ENCODE data around the gene ETV3. TPM values are rescaled to one million over a fixed set of nuclear protein-coding genes. Genes with fewer than 3 reads are reported as not detected.
"Not testable (repeated sequence)": the region's sequence is repeated elsewhere in the genome, so short reads cannot be mapped to it uniquely, and the experiment has no call there.

ETV3 gene
- total RNA-seq, 6 donors from 2014 or later = 14.7 to 34.8 (median 27.6) TPM

DNA sequence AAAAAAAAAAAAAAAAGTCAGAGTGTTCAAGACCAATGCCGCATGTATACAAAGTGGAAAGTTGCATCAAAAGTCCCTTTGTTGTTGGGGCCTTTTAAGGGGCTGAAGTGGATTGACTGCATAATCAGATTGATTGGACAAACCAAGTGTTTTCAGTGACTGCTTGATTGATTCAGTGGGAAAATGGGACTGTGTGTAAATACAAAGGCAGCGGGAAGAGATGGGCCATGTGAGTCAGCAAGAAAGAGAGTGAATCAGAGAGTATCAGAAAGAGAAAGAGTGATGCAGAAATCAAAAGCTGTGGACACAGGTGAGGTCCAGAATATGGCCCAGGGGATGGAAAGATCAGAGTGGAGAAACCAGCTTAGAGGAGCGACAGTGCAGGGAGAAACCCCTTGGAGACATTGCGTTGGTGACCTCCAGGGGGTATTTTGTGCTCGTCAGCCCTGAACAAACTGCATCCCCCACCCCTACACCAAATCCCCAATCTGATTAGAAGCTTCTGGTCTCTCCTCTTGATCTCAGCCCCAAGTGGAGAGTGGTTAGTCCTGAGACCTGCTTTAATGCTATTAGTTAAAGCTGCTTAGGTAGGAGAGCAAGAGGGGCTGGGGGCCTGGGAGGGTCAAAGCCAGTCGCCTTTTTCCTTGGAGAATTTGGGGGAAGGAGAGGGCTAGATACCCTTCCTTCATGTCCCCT, 33.4 kb downstream of the ETV3 start:
- peaks cover 0 to 3% (median 0%) of the 10 kb centered on the region in 4 donors for H3K4me1 ChIP-seq
- H3K27me3 ChIP-seq = peaks cover 0 to 7% (median 0%) of the 10 kb centered on the region in 4 donors
- H3K9me3 ChIP-seq = no peaks in the 10 kb centered on the region
- no peak for ATAC-seq (ENCODE audit: low FRiP score in 2 of 2)
- H3K36me3 ChIP-seq = no peaks in the 10 kb centered on the region
- no peak overlapping the region for H3K4me3 ChIP-seq
- DNase-seq = no peak
- WGBS, 2 donors = 83 to 86% methylated on average over 6 of the region's 6 CpGs
- TF ChIP-seq POLR2AphosphoS5 (IDR thresholded peaks at IDR 0.05) (no peak), POLR2A (IDR thresholded peaks at IDR 0.05) (no peak), EP300 (IDR thresholded peaks at IDR 0.05) (no peak)
- TF ChIP-seq, protein P1, sequence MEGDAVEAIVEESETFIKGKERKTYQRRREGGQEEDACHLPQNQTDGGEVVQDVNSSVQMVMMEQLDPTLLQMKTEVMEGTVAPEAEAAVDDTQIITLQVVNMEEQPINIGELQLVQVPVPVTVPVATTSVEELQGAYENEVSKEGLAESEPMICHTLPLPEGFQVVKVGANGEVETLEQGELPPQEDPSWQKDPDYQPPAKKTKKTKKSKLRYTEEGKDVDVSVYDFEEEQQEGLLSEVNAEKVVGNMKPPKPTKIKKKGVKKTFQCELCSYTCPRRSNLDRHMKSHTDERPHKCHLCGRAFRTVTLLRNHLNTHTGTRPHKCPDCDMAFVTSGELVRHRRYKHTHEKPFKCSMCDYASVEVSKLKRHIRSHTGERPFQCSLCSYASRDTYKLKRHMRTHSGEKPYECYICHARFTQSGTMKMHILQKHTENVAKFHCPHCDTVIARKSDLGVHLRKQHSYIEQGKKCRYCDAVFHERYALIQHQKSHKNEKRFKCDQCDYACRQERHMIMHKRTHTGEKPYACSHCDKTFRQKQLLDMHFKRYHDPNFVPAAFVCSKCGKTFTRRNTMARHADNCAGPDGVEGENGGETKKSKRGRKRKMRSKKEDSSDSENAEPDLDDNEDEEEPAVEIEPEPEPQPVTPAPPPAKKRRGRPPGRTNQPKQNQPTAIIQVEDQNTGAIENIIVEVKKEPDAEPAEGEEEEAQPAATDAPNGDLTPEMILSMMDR (IDR thresholded peaks at IDR 0.05) = no peak
- H3K27ac ChIP-seq = no peak overlapping the region

DNA sequence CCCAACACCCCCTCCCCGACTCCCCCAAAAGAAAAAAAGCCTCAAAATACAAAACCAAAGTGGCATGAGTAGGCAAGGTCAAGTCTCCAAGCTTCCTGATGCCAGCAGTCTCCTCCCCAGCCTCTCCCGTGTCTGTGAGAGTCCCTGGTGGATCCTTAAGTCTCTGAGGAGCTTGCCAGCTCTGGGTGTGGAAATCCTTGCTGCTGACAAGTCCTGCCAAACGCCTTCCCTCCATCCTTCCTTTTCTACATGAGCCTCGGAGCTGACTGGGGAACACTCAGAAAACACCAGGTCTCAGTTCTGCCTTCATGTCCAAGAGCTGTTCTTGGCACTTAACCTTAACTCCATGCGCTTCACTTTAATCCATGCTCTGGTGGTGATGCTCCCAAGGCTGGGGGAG, 34.9 kb downstream of the ETV3 start:
- TF ChIP-seq EP300 (IDR thresholded peaks at IDR 0.05) = no peak
- no peak for TF ChIP-seq POLR2AphosphoS5 (IDR thresholded peaks at IDR 0.05)
- TF ChIP-seq, protein P1 (IDR thresholded peaks at IDR 0.05) = no peak
- TF ChIP-seq POLR2A (IDR thresholded peaks at IDR 0.05) = no peak

DNA sequence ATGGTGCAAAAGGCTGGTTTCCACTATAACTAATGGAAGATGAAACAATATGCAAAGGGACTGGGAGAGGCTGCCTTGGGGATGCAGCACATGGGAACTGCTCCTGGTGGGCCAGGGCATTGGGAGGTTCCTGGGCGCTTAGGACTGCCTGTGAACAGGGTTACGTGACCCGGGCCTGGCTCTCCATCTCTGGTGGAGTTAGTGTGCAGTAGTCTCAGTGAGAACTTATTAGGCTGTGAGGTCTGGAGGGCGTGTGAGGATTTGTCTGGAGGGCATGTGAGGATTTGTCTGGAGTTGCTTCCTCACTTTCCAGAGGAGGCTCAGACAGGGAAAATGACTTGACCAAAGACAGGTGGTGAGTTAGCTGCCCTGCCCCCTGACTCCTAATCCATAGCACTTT, 37.0 kb downstream of the ETV3 start:
- Histone ChIP-seq H3K9me3 (no peaks in the 10 kb centered on the region), H3K36me3 (no peaks in the 10 kb centered on the region), H3K27me3 (no peaks in the 10 kb centered on the region), H3K27ac (no peak overlapping the region), H3K4me1 (no peaks in the 10 kb centered on the region), H3K4me3 (no peak overlapping the region)
- WGBS, 2 donors = 94 to 95% methylated on average over 4 of the region's 4 CpGs
- TF ChIP-seq POLR2A (IDR thresholded peaks at IDR 0.05) (no peak), POLR2AphosphoS5 (IDR thresholded peaks at IDR 0.05) (no peak), EP300 (IDR thresholded peaks at IDR 0.05) (no peak)
- TF ChIP-seq, protein P1 (IDR thresholded peaks at IDR 0.05) = no peak
- ATAC-seq (ENCODE audit: low FRiP score in 2 of 2) = no peak
- DNase-seq = no peak

More for the DNA sequence above, 34.9 kb downstream of the ETV3 start:
- peaks cover 0 to 3% (median 0%) of the 10 kb centered on the region in 4 donors for H3K4me1 ChIP-seq
- H3K27me3 ChIP-seq = peaks cover 0 to 7% (median 0%) of the 10 kb centered on the region in 4 donors
- WGBS, 2 donors = 60 to 73% methylated on average over 4 to 5 of the region's 5 CpGs
- no peak for DNase-seq
- H3K4me3 ChIP-seq = no peak overlapping the region
- H3K27ac ChIP-seq = no peak overlapping the region
- no peak for ATAC-seq (ENCODE audit: low FRiP score in 2 of 2)
- no peaks in the 10 kb centered on the region for H3K36me3 ChIP-seq
- no peaks in the 10 kb centered on the region for H3K9me3 ChIP-seq

DNA sequence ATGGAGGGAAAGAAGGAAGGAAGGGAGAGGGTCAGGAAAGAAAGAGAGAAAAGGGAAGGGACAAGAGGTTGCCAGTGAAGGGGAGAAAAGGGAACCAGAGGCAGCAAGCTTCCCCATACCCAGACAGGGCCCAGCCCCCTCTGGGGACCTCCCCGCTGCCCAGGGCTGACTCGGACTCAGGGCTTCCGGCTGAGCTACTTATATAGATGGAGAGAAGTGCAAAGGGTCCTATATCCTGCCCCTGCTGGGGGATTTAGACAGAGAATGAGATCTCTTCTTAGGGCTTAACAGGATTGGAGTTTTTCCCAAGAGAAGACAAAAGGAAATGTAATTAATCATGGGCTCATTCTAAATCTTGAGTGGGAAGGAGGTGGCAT, 38.6 kb downstream of the ETV3 start, which contains the start of gene ETV3L:
Gene ETV3L, minus strand, starts transcription at position 176 of the 377 bp plus-strand sequence. CDS start 285 bp downstream, outside the sequence.
- ATAC-seq (ENCODE audit: low FRiP score in 2 of 2) (peak in 1 of 2 donors; percentile 39), DNase-seq (peak in 1 of 2 donors; percentile 58)

DNA sequence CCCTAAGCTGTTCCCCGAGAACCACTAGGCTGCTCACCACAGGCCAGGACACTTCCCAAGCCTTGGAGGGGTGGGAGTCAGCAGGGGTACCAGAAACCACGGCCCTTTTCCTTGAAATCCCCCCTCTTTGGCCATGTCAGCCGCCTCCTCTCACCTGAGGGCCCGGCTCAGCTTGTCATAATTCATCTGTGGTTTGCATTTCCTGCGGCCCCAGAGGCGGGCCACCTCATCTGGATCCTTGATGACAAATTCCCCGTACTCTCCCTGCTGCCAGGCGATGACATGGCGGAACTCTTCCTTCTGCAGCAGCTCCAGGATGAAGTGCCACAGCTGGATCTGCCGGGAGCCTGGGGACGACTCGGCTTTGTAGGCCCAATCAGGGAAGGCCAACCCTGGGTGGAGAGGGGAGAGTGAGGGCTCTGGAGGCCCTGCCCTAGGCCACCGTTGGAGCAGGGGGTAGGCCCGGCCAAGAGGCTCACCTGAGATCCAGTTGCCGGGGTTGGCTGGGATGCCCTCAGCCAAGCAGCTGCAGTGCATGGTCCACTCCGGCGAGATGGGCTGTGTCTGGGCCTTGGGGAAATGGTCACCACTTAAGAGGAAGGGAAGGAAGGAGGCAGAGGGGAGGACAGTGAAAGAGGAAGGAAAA, 39.1 kb downstream of the ETV3 start:
- 79 to 81% methylated on average over 12 to 16 of the region's 17 CpGs for WGBS, 2 donors
- not testable (repeated sequence) for H3K27me3 ChIP-seq, DNase-seq, H3K9me3 ChIP-seq, H3K4me1 ChIP-seq, H3K27ac ChIP-seq, H3K36me3 ChIP-seq, H3K4me3 ChIP-seq
- ATAC-seq (ENCODE audit: low FRiP score in 2 of 2) = peak in 1 of 2 donors; percentile 20

More for the DNA sequence above, 38.6 kb downstream of the ETV3 start, which contains the start of gene ETV3L:
- Histone ChIP-seq H3K36me3 (no peaks in the 10 kb centered on the region), H3K9me3 (no peaks in the 10 kb centered on the region), H3K4me1 (no peaks in the 10 kb centered on the region), H3K27ac (no peak within 1 kb of the TSS), H3K4me3 (no peak within 1 kb of the TSS), H3K27me3 (no peaks in the 10 kb centered on the region)
- TF ChIP-seq POLR2AphosphoS5 (IDR thresholded peaks at IDR 0.05) = no peak
- TF ChIP-seq, protein P1 (IDR thresholded peaks at IDR 0.05) = no peak
- 55 to 62% methylated on average over 3 of the region's 3 CpGs for WGBS, 2 donors

Measured in upper lobe of left lung (tissue), 6 donors.